Tibial nerve (tissue), 4 donors: Measurements from ENCODE around the gene HIP1.

Experiments used
- EP300 ChIP-seq, 2 donors: sonication (generic); formaldehyde crosslinking; IDR thresholded peaks; one replicate each; pipeline ENCODE4 v1.6.1; 2017; ENCODE audit warnings: antibody characterized with exemption in 2 of 2, mild to moderate bottlenecking in 1 of 2
- POLR2A ChIP-seq, 2 donors: fragments of 450-650 bp; IDR thresholded peaks; one replicate each; pipeline ENCODE4 v1.6.1; 2017; ENCODE audit warnings: antibody characterized with exemption in 2 of 2, mild to moderate bottlenecking in 2 of 2, moderate library complexity in 2 of 2
- TF ChIP-seq, protein P1 (sequence below), 5 experiments: fragments of 200-600 bp in 3 of 5; fragments of 450-650 bp in 2 of 5; sonication (generic) in 3 of 5; IDR thresholded peaks; one replicate each; pipeline ENCODE4 v1.5.1; 2016 to 2019; ENCODE audit warnings: antibody characterized with exemption in 5 of 5, mild to moderate bottlenecking in 3 of 5, moderate library complexity in 2 of 5

DNA sequence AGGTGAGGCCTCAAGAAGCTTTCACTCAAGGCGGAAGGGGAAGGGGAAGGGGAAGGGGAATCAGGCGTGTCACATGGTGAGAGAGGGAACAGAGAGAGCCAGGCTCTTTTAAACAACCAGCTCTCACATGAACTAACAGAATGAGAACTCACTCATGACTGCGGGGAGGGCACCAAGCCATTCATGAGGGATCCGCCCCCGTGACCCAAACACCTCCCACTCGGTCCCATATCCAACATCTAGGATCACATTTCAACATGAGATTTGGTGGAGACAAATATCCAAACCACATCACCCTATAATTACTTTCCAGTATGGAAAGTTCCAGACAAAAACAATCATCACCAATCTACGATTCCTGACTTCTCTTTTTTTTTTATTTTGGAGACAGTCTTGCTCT, 22.9 kb downstream of the HIP1 start:
- TF ChIP-seq, protein P1, sequence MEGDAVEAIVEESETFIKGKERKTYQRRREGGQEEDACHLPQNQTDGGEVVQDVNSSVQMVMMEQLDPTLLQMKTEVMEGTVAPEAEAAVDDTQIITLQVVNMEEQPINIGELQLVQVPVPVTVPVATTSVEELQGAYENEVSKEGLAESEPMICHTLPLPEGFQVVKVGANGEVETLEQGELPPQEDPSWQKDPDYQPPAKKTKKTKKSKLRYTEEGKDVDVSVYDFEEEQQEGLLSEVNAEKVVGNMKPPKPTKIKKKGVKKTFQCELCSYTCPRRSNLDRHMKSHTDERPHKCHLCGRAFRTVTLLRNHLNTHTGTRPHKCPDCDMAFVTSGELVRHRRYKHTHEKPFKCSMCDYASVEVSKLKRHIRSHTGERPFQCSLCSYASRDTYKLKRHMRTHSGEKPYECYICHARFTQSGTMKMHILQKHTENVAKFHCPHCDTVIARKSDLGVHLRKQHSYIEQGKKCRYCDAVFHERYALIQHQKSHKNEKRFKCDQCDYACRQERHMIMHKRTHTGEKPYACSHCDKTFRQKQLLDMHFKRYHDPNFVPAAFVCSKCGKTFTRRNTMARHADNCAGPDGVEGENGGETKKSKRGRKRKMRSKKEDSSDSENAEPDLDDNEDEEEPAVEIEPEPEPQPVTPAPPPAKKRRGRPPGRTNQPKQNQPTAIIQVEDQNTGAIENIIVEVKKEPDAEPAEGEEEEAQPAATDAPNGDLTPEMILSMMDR (IDR thresholded peaks at IDR 0.05): no peak
- TF ChIP-seq POLR2A (IDR thresholded peaks at IDR 0.05) (no peak), EP300 (IDR thresholded peaks at IDR 0.05) (no peak)
